Panc1 (cell line): ENCODE results near the gene ATP2B2.

Source experiments
- CTCF ChIP-seq: fragments of 450-650 bp; IDR thresholded peaks from 2 replicates; pipeline ENCODE4 v1.5.1; 2017; ENCODE audit warnings: mild to moderate bottlenecking
- POLR2AphosphoS5 ChIP-seq: IDR thresholded peaks from 2 replicates; pipeline ENCODE4 v1.6.1; 2012; ENCODE audit warnings: mild to moderate bottlenecking, low read depth, low read length, moderate library complexity

DNA sequence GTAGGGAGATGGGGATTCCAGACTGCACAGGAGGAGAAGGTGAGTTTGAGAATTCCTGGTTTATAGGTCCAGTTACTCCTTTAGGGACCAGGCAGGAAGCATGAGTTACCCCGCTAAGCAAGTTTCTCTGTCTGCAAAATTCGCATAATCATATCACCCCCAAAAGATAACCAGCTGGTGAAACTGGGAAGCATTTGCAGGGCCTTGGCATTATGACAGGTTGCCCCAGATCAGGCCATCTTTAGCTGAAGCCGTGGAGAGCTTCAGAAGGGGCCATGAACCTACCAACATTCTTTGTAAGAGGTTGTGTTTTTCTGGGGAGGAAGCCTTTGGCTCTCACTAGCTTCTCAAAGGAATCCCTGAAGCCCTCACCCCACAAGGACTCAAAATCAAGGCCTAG lies 29.4 kb downstream of the ATP2B2 start:
- TF ChIP-seq CTCF (no peak), POLR2AphosphoS5 (no peak)
